Stimulated activated CD8-positive, alpha-beta memory T cell treated with anti-CD3 and anti-CD28 coated beads, Interleukin-2, amount 100 ng/mL, for 1 hour (primary cell): ENCODE data around the gene MCTP1.
"Not testable (repeated sequence)": the region's sequence is repeated elsewhere in the genome, so short reads cannot be mapped to it uniquely, and the experiment has no call there.

Experiments used
- DNase-seq, 2 donors: peaks; one replicate each; pipeline ENCODE4 v3.0.0-alpha.2; 2020; ENCODE audit warnings: low read depth in 2 of 2

MCTP1 gene

GRCh38 chr5:95029569-95030366 is 255.1 kb downstream of the MCTP1 start:
- DNase-seq = no peak

GRCh38 chr5:95027775-95028174 is 257.1 kb downstream of the MCTP1 start:
- DNase-seq = no peak

GRCh38 chr5:95027151-95027721 is 257.7 kb downstream of the MCTP1 start:
- no peak for DNase-seq

- DNase-seq = no peak
Observed at GRCh38 chr5:95026718-95027117, 258.2 kb downstream of the MCTP1 start.

- no peak for DNase-seq
Observed at GRCh38 chr5:95022967-95023695, 261.8 kb downstream of the MCTP1 start.

GRCh38 chr5:95020345-95020744 is 264.5 kb downstream of the MCTP1 start:
- no peak for DNase-seq

GRCh38 chr5:95018946-95019345 is 265.9 kb downstream of the MCTP1 start:
- no peak for DNase-seq

GRCh38 chr5:95018511-95018910 is 266.4 kb downstream of the MCTP1 start:
- no peak for DNase-seq

- DNase-seq = no peak
Observed at GRCh38 chr5:95009812-95010211, 275.1 kb downstream of the MCTP1 start.

- DNase-seq = no peak
Observed at GRCh38 chr5:95007921-95008597, 276.8 kb downstream of the MCTP1 start.

- no peak for DNase-seq
Observed at GRCh38 chr5:95005811-95006210, 279.1 kb downstream of the MCTP1 start.

- no peak for DNase-seq
Observed at GRCh38 chr5:94998670-94999069, 286.2 kb downstream of the MCTP1 start.

GRCh38 chr5:94994537-94994936 is 290.4 kb downstream of the MCTP1 start:
- DNase-seq = not testable (repeated sequence)

GRCh38 chr5:94993491-94993890 is 291.4 kb downstream of the MCTP1 start:
- no peak for DNase-seq

- no peak for DNase-seq
Observed at GRCh38 chr5:94992325-94992724, 292.6 kb downstream of the MCTP1 start.

- DNase-seq = no peak
Observed at GRCh38 chr5:94983861-94984535, 300.9 kb downstream of the MCTP1 start.

- DNase-seq = no peak
Observed at GRCh38 chr5:94977437-94977836, 307.5 kb downstream of the MCTP1 start.

GRCh38 chr5:94976853-94977252 is 308.0 kb downstream of the MCTP1 start:
- no peak for DNase-seq

GRCh38 chr5:94972268-94972667 is 312.6 kb downstream of the MCTP1 start:
- no peak for DNase-seq

GRCh38 chr5:94969174-94969573 is 315.7 kb downstream of the MCTP1 start:
- no peak for DNase-seq

GRCh38 chr5:94968507-94969095 is 316.3 kb downstream of the MCTP1 start:
- no peak for DNase-seq
